ENCODE measurements around the gene MOGAT3. TPM values are rescaled to one million over a fixed set of nuclear protein-coding genes. Genes with fewer than 3 reads are reported as not detected.

Gene MOGAT3
- total RNA-seq, 2 donors from 2014 or later, result 1.3 TPM; not detected in 1

- H3K9me3 Mint-ChIP-seq, result no peaks in the 10 kb centered on the region
- peaks cover 34% of the 10 kb centered on the region for H3K27me3 Mint-ChIP-seq (ENCODE audit: insufficient read depth)
- no peaks in the 10 kb centered on the region for H3K36me3 Mint-ChIP-seq (ENCODE audit: low read depth)
- Histone ChIP-seq H3K9me3 (ENCODE audit: control insufficient read depth, low read length) (no peaks in the 10 kb centered on the region), H3K4me3 (ENCODE audit: low read length) (no peak overlapping the region), H3K9ac (ENCODE audit: extremely low read depth, low read length, poor library complexity, severe bottlenecking) (no peak overlapping the region), H3K27me3 (ENCODE audit: control insufficient read depth, insufficient read depth, low read length, poor library complexity, severe bottlenecking) (no peaks in the 10 kb centered on the region), H3K36me3 (ENCODE audit: control insufficient read depth, insufficient read depth, low read length) (no peaks in the 10 kb centered on the region), H3K27ac (ENCODE audit: low read depth, low read length) (no peak overlapping the region), H3K4me1 (ENCODE audit: control insufficient read depth, insufficient read depth, low read length) (peaks cover 5% of the 10 kb centered on the region)
- H3K27ac Mint-ChIP-seq, result no peak overlapping the region
- no peak overlapping the region for H3K4me3 Mint-ChIP-seq
- DNase-seq, result no peak
- WGBS, 2 experiments (ENCODE audit: insufficient coverage in 1 of 2, insufficient read length in 1 of 2), result 92 to 94% methylated on average over 7 to 14 of the region's 14 CpGs
- H3K4me1 Mint-ChIP-seq, result peaks cover 7% of the 10 kb centered on the region
- no peak for TF ChIP-seq CTCF (conservative IDR thresholded peaks at IDR 0.05)
Measured at GRCh38 chr7:101198476-101198875, 2.4 kb downstream of the MOGAT3 start.

DNA sequence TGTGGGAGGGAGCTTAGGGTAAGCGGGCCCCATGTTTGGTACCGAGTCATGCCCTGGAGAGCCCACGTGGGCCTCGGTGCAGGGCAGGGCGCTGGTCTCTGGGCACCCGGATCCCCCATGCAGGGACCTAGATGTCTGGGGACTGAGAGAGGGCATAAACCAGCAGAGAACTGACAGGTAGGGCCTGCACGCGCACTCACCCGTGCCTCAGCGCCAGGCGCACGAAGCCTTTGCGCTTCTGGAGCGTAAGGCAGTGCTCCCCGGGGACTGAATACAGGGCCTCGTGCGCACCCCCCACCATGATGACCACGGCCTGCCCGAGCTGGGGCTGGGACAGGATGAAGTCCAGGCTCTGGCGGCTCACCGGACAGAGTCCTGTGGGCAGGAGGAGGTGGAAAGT, 2.8 kb downstream of the MOGAT3 start:
- Mint-ChIP-seq H3K27me3 (ENCODE audit: insufficient read depth) (peaks cover 30% of the 10 kb centered on the region), H3K36me3 (ENCODE audit: low read depth) (no peaks in the 10 kb centered on the region), H3K4me1 (peaks cover 7% of the 10 kb centered on the region), H3K27ac (no peak overlapping the region), H3K9me3 (no peaks in the 10 kb centered on the region), H3K4me3 (no peak overlapping the region)
- H3K9me3 ChIP-seq (ENCODE audit: control insufficient read depth, low read length), result no peaks in the 10 kb centered on the region
- no peak overlapping the region for H3K4me3 ChIP-seq (ENCODE audit: low read length)
- DNase-seq, result no peak
- H3K36me3 ChIP-seq (ENCODE audit: control insufficient read depth, insufficient read depth, low read length), result no peaks in the 10 kb centered on the region
- WGBS, 2 experiments (ENCODE audit: insufficient coverage in 1 of 2, insufficient read length in 1 of 2), result 93 to 95% methylated on average over 14 to 21 of the region's 21 CpGs
- TF ChIP-seq CTCF (conservative IDR thresholded peaks at IDR 0.05), result no peak
- H3K27ac ChIP-seq (ENCODE audit: low read depth, low read length), result no peak overlapping the region
- H3K9ac ChIP-seq (ENCODE audit: extremely low read depth, low read length, poor library complexity, severe bottlenecking), result no peak overlapping the region
- peaks cover 5% of the 10 kb centered on the region for H3K4me1 ChIP-seq (ENCODE audit: control insufficient read depth, insufficient read depth, low read length)
- no peaks in the 10 kb centered on the region for H3K27me3 ChIP-seq (ENCODE audit: control insufficient read depth, insufficient read depth, low read length, poor library complexity, severe bottlenecking)

DNA sequence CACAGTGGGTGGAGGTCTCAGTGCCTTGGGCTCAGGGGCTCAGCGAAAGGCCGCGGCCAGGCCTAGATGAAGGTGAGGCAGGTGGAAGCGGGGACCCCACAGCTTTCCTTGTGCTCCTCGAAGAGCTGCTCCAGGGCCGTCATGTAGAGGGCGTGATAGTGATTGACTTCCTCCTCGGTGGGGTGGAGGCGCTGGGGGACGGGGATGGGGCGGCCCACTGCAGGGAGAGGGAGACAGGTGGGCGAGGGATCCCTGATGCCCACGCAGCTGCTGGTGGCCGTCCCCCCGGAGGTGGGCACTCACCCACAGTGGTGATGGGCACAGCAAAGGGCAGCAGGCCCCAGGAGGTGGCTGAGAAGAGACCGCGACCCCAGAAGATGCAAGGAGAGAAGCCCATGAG, 5.0 kb downstream of the MOGAT3 start:
- H3K4me1 ChIP-seq (ENCODE audit: control insufficient read depth, insufficient read depth, low read length), result peaks cover 2% of the 10 kb centered on the region
- no peak for DNase-seq
- no peak overlapping the region for H3K27ac ChIP-seq (ENCODE audit: low read depth, low read length)
- H3K9ac ChIP-seq (ENCODE audit: extremely low read depth, low read length, poor library complexity, severe bottlenecking), result no peak overlapping the region
- no peaks in the 10 kb centered on the region for H3K36me3 Mint-ChIP-seq (ENCODE audit: low read depth)
- no peaks in the 10 kb centered on the region for H3K36me3 ChIP-seq (ENCODE audit: control insufficient read depth, insufficient read depth, low read length)
- 93 to 98% methylated on average over 12 to 17 of the region's 17 CpGs for WGBS, 2 experiments (ENCODE audit: insufficient coverage in 1 of 2, insufficient read length in 1 of 2)
- H3K4me3 Mint-ChIP-seq, result no peak overlapping the region
- no peaks in the 10 kb centered on the region for H3K9me3 Mint-ChIP-seq
- H3K27me3 ChIP-seq (ENCODE audit: control insufficient read depth, insufficient read depth, low read length, poor library complexity, severe bottlenecking), result no peaks in the 10 kb centered on the region
- H3K9me3 ChIP-seq (ENCODE audit: control insufficient read depth, low read length), result no peaks in the 10 kb centered on the region
- peaks cover 14% of the 10 kb centered on the region for H3K27me3 Mint-ChIP-seq (ENCODE audit: insufficient read depth)
- no peak overlapping the region for H3K4me3 ChIP-seq (ENCODE audit: low read length)
- TF ChIP-seq CTCF (conservative IDR thresholded peaks at IDR 0.05), result no peak
- H3K27ac Mint-ChIP-seq, result no peak overlapping the region
- peaks cover 5% of the 10 kb centered on the region for H3K4me1 Mint-ChIP-seq
